ENCODE measurements around the gene PPP1R9A.

Gene PPP1R9A

GRCh38 chr7:94908323-94909178 is 1.2 kb downstream of the PPP1R9A start:
- peak overlapping the region in 3 of 5 donors; percentile 60 to 77 (median 65) for H3K9ac ChIP-seq (ENCODE audit: low read length in 5 of 5)
- H3K27ac ChIP-seq (ENCODE audit: low read depth, low read length) = peak overlapping the region; percentile 66
- peaks cover 0 to 3% (median 0%) of the 10 kb centered on the region in 5 donors for H3K27me3 ChIP-seq (ENCODE audit: control insufficient read depth in 5 of 5, insufficient read depth in 4 of 5, low read length in 5 of 5)
- peaks cover 0 to 29% (median 18%) of the 10 kb centered on the region in 5 donors for H3K4me1 ChIP-seq (ENCODE audit: control insufficient read depth in 5 of 5, insufficient read depth in 5 of 5, low read length in 5 of 5)
- no peaks in the 10 kb centered on the region for H3K36me3 ChIP-seq (ENCODE audit: control insufficient read depth in 5 of 5, insufficient read depth in 5 of 5, low read length in 5 of 5)
- no peaks in the 10 kb centered on the region for H3K9me3 ChIP-seq (ENCODE audit: control insufficient read depth in 5 of 5, low read length in 5 of 5)
- peak overlapping the region; percentile 62 to 91 (median 79) for H3K4me3 ChIP-seq (ENCODE audit: low read depth in 1 of 5, low read length in 5 of 5)

GRCh38 chr7:94909179-94909466 is 1.7 kb downstream of the PPP1R9A start:
- Histone ChIP-seq H3K4me1 (ENCODE audit: control insufficient read depth in 5 of 5, insufficient read depth in 5 of 5, low read length in 5 of 5) (peaks cover 0 to 29% (median 18%) of the 10 kb centered on the region in 5 donors), H3K27ac (ENCODE audit: low read depth, low read length) (no peak overlapping the region), H3K4me3 (ENCODE audit: low read depth in 1 of 5, low read length in 5 of 5) (peak overlapping the region; percentile 62 to 91 (median 79)), H3K36me3 (ENCODE audit: control insufficient read depth in 5 of 5, insufficient read depth in 5 of 5, low read length in 5 of 5) (no peaks in the 10 kb centered on the region), H3K27me3 (ENCODE audit: control insufficient read depth in 5 of 5, insufficient read depth in 4 of 5, low read length in 5 of 5) (peaks cover 0 to 3% (median 0%) of the 10 kb centered on the region in 5 donors), H3K9me3 (ENCODE audit: control insufficient read depth in 5 of 5, low read length in 5 of 5) (no peaks in the 10 kb centered on the region), H3K9ac (ENCODE audit: low read length in 5 of 5) (peak overlapping the region in 2 of 5 donors; percentile 60 to 77)

GRCh38 chr7:94912085-94912484 is 4.7 kb downstream of the PPP1R9A start:
- no peak overlapping the region for H3K4me3 ChIP-seq (ENCODE audit: low read depth in 1 of 5, low read length in 5 of 5)
- H3K36me3 ChIP-seq (ENCODE audit: control insufficient read depth in 5 of 5, insufficient read depth in 5 of 5, low read length in 5 of 5) = no peaks in the 10 kb centered on the region
- peaks cover 0 to 3% (median 0%) of the 10 kb centered on the region in 5 donors for H3K27me3 ChIP-seq (ENCODE audit: control insufficient read depth in 5 of 5, insufficient read depth in 4 of 5, low read length in 5 of 5)
- H3K9me3 ChIP-seq (ENCODE audit: control insufficient read depth in 5 of 5, low read length in 5 of 5) = no peaks in the 10 kb centered on the region
- peaks cover 0 to 25% (median 17%) of the 10 kb centered on the region in 5 donors for H3K4me1 ChIP-seq (ENCODE audit: control insufficient read depth in 5 of 5, insufficient read depth in 5 of 5, low read length in 5 of 5)
- H3K9ac ChIP-seq (ENCODE audit: low read length in 5 of 5) = no peak overlapping the region
- no peak overlapping the region for H3K27ac ChIP-seq (ENCODE audit: low read depth, low read length)

GRCh38 chr7:94913391-94913790 is 6.0 kb downstream of the PPP1R9A start:
- H3K9ac ChIP-seq (ENCODE audit: low read length in 5 of 5) = no peak overlapping the region
- H3K9me3 ChIP-seq (ENCODE audit: control insufficient read depth in 5 of 5, low read length in 5 of 5) = no peaks in the 10 kb centered on the region
- H3K36me3 ChIP-seq (ENCODE audit: control insufficient read depth in 5 of 5, insufficient read depth in 5 of 5, low read length in 5 of 5) = no peaks in the 10 kb centered on the region
- no peaks in the 10 kb centered on the region for H3K27me3 ChIP-seq (ENCODE audit: control insufficient read depth in 5 of 5, insufficient read depth in 4 of 5, low read length in 5 of 5)
- H3K27ac ChIP-seq (ENCODE audit: low read depth, low read length) = no peak overlapping the region
- H3K4me1 ChIP-seq (ENCODE audit: control insufficient read depth in 5 of 5, insufficient read depth in 5 of 5, low read length in 5 of 5) = peaks cover 0 to 22% (median 12%) of the 10 kb centered on the region in 5 donors
- H3K4me3 ChIP-seq (ENCODE audit: low read depth in 1 of 5, low read length in 5 of 5) = no peak overlapping the region

- Histone ChIP-seq H3K9ac (ENCODE audit: low read length in 5 of 5) (no peak overlapping the region), H3K27ac (ENCODE audit: low read depth, low read length) (no peak overlapping the region), H3K4me3 (ENCODE audit: low read depth in 1 of 5, low read length in 5 of 5) (no peak overlapping the region), H3K27me3 (ENCODE audit: control insufficient read depth in 5 of 5, insufficient read depth in 4 of 5, low read length in 5 of 5) (no peaks in the 10 kb centered on the region), H3K9me3 (ENCODE audit: control insufficient read depth in 5 of 5, low read length in 5 of 5) (no peaks in the 10 kb centered on the region), H3K4me1 (ENCODE audit: control insufficient read depth in 5 of 5, insufficient read depth in 5 of 5, low read length in 5 of 5) (peaks cover 0 to 2% (median 0%) of the 10 kb centered on the region in 5 donors), H3K36me3 (ENCODE audit: control insufficient read depth in 5 of 5, insufficient read depth in 5 of 5, low read length in 5 of 5) (no peaks in the 10 kb centered on the region)
These were observed 14.5 kb downstream of the PPP1R9A start for GRCh38 chr7:94921911-94922310.

- Histone ChIP-seq H3K9ac (ENCODE audit: low read length in 5 of 5) (no peak overlapping the region), H3K27ac (ENCODE audit: low read depth, low read length) (no peak overlapping the region), H3K9me3 (ENCODE audit: control insufficient read depth in 5 of 5, low read length in 5 of 5) (no peaks in the 10 kb centered on the region), H3K36me3 (ENCODE audit: control insufficient read depth in 5 of 5, insufficient read depth in 5 of 5, low read length in 5 of 5) (no peaks in the 10 kb centered on the region), H3K4me3 (ENCODE audit: low read depth in 1 of 5, low read length in 5 of 5) (no peak overlapping the region), H3K4me1 (ENCODE audit: control insufficient read depth in 5 of 5, insufficient read depth in 5 of 5, low read length in 5 of 5) (peaks cover 0 to 2% (median 0%) of the 10 kb centered on the region in 5 donors), H3K27me3 (ENCODE audit: control insufficient read depth in 5 of 5, insufficient read depth in 4 of 5, low read length in 5 of 5) (no peaks in the 10 kb centered on the region)
These were observed 15.1 kb downstream of the PPP1R9A start for GRCh38 chr7:94922457-94922856.

GRCh38 chr7:94923412-94923811 is 16.0 kb downstream of the PPP1R9A start:
- H3K9ac ChIP-seq (ENCODE audit: low read length in 5 of 5) = no peak overlapping the region
- no peak overlapping the region for H3K27ac ChIP-seq (ENCODE audit: low read depth, low read length)
- no peaks in the 10 kb centered on the region for H3K36me3 ChIP-seq (ENCODE audit: control insufficient read depth in 5 of 5, insufficient read depth in 5 of 5, low read length in 5 of 5)
- H3K4me3 ChIP-seq (ENCODE audit: low read depth in 1 of 5, low read length in 5 of 5) = no peak overlapping the region
- no peaks in the 10 kb centered on the region for H3K27me3 ChIP-seq (ENCODE audit: control insufficient read depth in 5 of 5, insufficient read depth in 4 of 5, low read length in 5 of 5)
- H3K9me3 ChIP-seq (ENCODE audit: control insufficient read depth in 5 of 5, low read length in 5 of 5) = no peaks in the 10 kb centered on the region
- peaks cover 0 to 2% (median 0%) of the 10 kb centered on the region in 5 donors for H3K4me1 ChIP-seq (ENCODE audit: control insufficient read depth in 5 of 5, insufficient read depth in 5 of 5, low read length in 5 of 5)

- Histone ChIP-seq H3K9ac (ENCODE audit: low read length in 5 of 5) (no peak overlapping the region), H3K4me3 (ENCODE audit: low read depth in 1 of 5, low read length in 5 of 5) (no peak overlapping the region), H3K9me3 (ENCODE audit: control insufficient read depth in 5 of 5, low read length in 5 of 5) (no peaks in the 10 kb centered on the region), H3K27ac (ENCODE audit: low read depth, low read length) (no peak overlapping the region), H3K27me3 (ENCODE audit: control insufficient read depth in 5 of 5, insufficient read depth in 4 of 5, low read length in 5 of 5) (no peaks in the 10 kb centered on the region), H3K36me3 (ENCODE audit: control insufficient read depth in 5 of 5, insufficient read depth in 5 of 5, low read length in 5 of 5) (no peaks in the 10 kb centered on the region), H3K4me1 (ENCODE audit: control insufficient read depth in 5 of 5, insufficient read depth in 5 of 5, low read length in 5 of 5) (no peaks in the 10 kb centered on the region)
These were observed 20.8 kb downstream of the PPP1R9A start for GRCh38 chr7:94928168-94928707.

GRCh38 chr7:94933256-94933990 is 26.0 kb downstream of the PPP1R9A start:
- Histone ChIP-seq H3K27ac (ENCODE audit: low read depth, low read length) (no peak overlapping the region), H3K27me3 (ENCODE audit: control insufficient read depth in 5 of 5, insufficient read depth in 4 of 5, low read length in 5 of 5) (no peaks in the 10 kb centered on the region), H3K36me3 (ENCODE audit: control insufficient read depth in 5 of 5, insufficient read depth in 5 of 5, low read length in 5 of 5) (no peaks in the 10 kb centered on the region), H3K9ac (ENCODE audit: low read length in 5 of 5) (no peak overlapping the region), H3K9me3 (ENCODE audit: control insufficient read depth in 5 of 5, low read length in 5 of 5) (no peaks in the 10 kb centered on the region), H3K4me1 (ENCODE audit: control insufficient read depth in 5 of 5, insufficient read depth in 5 of 5, low read length in 5 of 5) (no peaks in the 10 kb centered on the region), H3K4me3 (ENCODE audit: low read depth in 1 of 5, low read length in 5 of 5) (no peak overlapping the region)

GRCh38 chr7:94939395-94939794 is 32.0 kb downstream of the PPP1R9A start:
- Histone ChIP-seq H3K9me3 (ENCODE audit: control insufficient read depth in 5 of 5, low read length in 5 of 5) (no peaks in the 10 kb centered on the region), H3K9ac (ENCODE audit: low read length in 5 of 5) (no peak overlapping the region), H3K4me1 (ENCODE audit: control insufficient read depth in 5 of 5, insufficient read depth in 5 of 5, low read length in 5 of 5) (no peaks in the 10 kb centered on the region), H3K4me3 (ENCODE audit: low read depth in 1 of 5, low read length in 5 of 5) (no peak overlapping the region), H3K36me3 (ENCODE audit: control insufficient read depth in 5 of 5, insufficient read depth in 5 of 5, low read length in 5 of 5) (no peaks in the 10 kb centered on the region), H3K27me3 (ENCODE audit: control insufficient read depth in 5 of 5, insufficient read depth in 4 of 5, low read length in 5 of 5) (no peaks in the 10 kb centered on the region), H3K27ac (ENCODE audit: low read depth, low read length) (no peak overlapping the region)

Measured in subcutaneous abdominal adipose tissue (tissue), 5 donors.